ENCODE measurements around the gene EPB41L2.
A peak's percentile ranks its signal among the peaks of the same experiment; 100 is the strongest.

The EPB41L2 gene

GRCh38 chr6:130896249-130896648 is 166.8 kb downstream of the EPB41L2 start:
- no peak for DNase-seq

- DNase-seq: no peak
Measured at GRCh38 chr6:130895516-130895915, 167.5 kb downstream of the EPB41L2 start.

DNA sequence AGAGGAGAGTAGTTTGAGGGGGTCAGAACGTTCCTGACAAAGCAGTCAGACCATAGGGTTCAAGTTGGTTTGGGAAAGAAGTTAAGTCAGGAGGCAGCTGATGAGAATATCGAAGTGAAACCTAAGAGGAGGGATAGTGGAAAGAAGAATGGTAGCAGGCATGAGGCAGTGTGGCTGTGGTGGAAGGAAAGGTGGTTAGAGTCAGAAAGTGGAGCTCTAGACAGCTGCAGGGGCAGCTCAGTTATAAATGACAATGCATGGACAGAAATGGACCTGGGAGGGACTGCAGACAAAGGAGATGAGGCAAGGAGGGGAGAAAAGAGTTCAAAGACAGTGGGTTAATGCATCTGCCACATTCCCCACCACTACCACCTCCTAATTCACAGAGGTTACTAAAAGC is 169.3 kb downstream of the EPB41L2 start:
- no peak for DNase-seq

DNA sequence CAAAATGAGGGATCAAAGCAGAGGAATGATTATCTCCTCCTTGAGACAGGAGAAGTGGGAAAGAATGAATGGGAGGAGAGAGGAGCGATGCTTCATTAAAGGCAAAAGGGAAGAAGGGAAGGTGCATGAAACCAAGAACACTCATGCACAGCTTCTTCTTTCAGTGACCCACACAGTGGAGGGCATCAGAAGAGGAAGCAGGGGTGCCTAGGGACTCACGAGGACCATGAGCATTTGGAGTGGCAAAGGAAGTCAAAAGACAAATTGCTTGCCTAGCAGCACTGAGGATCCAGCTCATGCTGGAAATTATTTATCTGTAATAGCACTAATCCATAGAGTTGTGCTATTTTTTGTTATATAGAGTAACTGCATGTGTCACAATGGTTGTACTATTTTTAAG is 169.8 kb downstream of the EPB41L2 start:
- DNase-seq: no peak

DNA sequence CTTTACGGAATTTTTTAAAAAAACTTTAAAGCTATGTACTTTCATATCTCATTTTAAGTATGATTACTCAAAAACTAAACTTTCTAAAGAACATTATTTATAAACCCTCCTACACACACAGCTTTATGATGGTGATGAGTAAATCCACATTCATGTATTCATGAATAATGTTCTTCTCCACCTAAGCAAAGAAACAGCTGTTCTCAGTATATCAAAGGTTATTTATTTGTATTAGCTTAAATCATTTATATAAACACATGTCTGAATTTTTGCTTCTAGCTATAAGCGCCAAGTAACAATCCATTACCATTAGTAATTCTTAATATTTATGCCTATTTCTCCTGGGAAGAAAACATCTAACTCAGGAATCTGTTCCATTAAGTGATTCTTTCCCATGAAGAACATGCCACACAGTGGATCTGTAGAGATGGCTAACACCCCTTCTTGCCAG is 172.5 kb downstream of the EPB41L2 start:
- DNase-seq: no peak

- no peak for DNase-seq
Measured at GRCh38 chr6:130889423-130889822, 173.6 kb downstream of the EPB41L2 start.

DNA sequence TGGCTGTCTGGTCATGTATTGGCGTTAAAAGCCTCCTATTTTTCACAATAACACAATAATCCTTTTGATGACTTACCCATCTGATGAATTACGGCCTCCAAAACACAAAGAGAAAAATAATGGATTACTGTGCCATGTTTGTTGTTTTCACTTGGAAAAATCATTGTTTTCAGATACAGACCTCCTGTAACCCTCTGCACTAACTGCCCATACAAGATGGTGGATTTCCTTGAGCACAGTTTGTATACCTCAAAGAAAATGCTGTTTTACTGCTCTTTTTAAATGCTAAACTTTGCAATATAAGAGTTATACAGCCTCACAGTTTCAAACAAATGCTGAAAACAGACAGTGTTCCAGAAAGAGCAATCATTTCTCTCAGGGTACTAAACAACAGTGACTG is 174.8 kb downstream of the EPB41L2 start:
- DNase-seq: no peak

GRCh38 chr6:130886966-130887365 is 176.1 kb downstream of the EPB41L2 start:
- DNase-seq: no peak

- peak; percentile 92 for DNase-seq
Measured at GRCh38 chr6:130885392-130886192, 177.5 kb downstream of the EPB41L2 start.

DNA sequence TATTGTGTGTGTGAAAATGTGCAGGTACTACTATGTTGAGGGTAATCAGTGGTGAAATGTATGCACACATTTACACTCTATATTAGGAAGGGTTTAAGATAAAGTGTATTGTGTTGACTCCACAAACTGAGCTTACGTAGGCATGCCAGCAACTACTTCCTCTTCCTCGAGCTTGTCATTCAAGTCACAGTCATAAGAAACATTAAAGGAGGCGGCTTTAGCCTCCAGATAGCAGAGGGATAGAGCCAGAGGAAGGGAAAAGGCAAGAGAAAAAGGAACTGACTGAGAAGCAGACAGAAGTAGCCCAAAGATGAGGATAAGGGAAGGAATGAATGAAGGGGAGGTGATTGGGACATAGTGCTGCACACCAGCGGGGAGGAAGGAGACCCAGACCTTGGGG is 180.7 kb downstream of the EPB41L2 start:
- peak; percentile 92 for DNase-seq

DNA sequence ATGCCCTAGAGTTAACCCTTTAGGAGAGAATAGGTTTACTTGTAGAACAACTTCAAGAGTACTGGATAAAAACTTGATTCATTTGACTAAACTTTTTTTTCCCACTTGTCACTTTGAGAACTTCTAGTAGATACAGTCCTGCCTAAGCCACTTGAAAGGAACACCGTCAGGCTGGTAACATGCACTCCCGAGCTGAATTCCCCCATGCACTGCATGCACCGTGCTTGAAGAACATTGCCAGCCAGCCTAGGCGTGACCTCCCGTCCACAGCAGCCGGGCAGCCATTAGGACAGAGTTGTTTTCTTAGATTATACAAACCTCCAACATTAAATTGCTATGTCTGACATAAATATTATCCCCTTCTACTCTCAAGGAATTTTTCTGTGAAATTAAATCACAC is 183.2 kb downstream of the EPB41L2 start:
- no peak for DNase-seq

- DNase-seq: no peak
Measured at GRCh38 chr6:130873746-130874145, 189.3 kb downstream of the EPB41L2 start.

- DNase-seq: peak; percentile 82
Measured at GRCh38 chr6:130872250-130873095, 190.6 kb downstream of the EPB41L2 start.

DNA sequence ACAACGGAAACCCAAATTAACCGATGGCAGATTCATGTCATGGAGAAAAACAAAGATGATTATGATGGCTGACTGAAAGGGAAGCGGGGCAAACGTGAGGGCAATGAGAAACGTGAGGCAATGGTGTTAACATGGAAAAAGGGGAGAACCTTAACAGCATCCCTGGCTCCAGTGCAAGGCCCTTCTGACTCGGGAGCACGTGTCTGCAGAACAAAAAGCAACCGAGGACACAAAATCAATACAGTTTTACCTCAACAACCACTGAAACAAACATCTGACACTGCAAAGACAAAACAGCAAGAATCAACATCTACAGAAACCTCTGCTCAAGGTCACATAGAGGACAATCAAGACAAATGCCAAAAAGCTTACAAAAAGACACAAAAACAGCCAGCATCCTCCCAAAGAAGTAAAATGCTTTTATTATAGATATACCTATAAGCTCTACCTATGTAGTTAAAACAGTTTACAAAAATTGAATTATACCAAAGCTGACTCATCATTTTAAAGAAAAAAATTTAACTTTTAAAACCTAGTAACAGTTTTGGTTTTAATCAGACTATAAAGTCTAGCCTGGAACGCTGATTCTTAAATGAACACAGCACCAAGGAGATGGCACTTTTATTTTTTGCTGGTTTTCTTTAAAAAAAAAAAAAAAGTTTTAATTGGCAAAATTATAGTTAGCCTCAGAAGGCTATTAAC is 192.7 kb downstream of the EPB41L2 start:
- DNase-seq: no peak

DNA sequence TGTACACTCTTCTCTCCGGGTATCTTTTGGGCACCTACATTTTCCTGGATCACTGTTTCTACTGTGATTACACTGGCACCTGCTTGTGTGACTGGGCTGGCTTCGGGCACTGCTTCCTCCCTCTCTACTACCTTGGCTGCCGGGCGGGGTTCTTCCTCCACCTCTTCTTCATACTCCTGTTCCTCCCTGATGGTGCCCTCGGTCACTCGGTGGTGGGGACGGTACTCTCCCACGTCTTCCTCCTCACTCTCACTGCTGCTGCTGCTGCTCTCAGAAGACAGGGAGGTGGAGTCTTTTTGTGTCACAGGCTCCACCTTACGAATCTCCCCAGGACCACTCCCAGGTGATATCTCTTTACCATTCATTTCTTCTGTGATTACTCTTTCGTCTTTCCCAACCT is 193.4 kb downstream of the EPB41L2 start:
- no peak for DNase-seq

DNA sequence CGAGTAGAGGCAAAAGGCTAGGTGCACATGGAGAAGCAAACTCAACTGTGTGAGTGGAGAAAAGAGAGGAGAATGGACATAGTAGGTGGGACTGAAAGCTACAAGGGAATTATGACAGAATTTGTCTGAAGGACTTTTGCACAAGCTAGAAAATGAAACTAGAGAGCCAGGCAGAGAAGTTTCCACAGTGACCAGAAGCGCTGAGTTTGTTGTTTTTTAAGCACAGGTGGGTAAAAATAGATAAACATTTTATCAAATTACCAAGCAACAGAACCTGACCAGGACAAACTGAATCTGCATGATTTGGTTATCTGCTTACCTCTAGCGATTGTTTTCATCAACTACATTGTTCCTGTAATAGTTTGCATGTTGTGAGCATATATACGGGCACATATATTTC is 197.3 kb downstream of the EPB41L2 start:
- DNase-seq: no peak

- DNase-seq: no peak
Measured at GRCh38 chr6:130864344-130864743, 198.7 kb downstream of the EPB41L2 start.

GRCh38 chr6:130863415-130864230 is 199.4 kb downstream of the EPB41L2 start:
- no peak for DNase-seq

DNA sequence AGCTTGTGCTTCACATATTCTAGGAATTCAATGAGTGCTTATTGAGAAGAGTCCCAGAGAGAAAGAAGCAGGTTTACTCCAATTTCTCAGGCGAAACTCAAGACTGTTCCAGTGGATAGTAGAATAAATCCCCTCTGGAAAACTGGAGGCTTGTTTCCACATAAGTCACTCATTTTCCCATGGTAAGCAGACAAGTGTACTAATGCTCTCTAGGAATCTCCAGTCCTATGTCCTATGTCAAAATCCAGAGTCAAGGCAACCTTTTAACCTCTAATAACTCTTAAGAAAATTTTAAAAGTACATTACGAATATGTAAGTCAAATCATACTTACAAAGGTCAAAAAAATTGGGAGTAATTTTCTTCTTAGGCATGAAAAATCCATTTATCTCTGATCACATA is 200.7 kb downstream of the EPB41L2 start:
- DNase-seq: no peak

DNA sequence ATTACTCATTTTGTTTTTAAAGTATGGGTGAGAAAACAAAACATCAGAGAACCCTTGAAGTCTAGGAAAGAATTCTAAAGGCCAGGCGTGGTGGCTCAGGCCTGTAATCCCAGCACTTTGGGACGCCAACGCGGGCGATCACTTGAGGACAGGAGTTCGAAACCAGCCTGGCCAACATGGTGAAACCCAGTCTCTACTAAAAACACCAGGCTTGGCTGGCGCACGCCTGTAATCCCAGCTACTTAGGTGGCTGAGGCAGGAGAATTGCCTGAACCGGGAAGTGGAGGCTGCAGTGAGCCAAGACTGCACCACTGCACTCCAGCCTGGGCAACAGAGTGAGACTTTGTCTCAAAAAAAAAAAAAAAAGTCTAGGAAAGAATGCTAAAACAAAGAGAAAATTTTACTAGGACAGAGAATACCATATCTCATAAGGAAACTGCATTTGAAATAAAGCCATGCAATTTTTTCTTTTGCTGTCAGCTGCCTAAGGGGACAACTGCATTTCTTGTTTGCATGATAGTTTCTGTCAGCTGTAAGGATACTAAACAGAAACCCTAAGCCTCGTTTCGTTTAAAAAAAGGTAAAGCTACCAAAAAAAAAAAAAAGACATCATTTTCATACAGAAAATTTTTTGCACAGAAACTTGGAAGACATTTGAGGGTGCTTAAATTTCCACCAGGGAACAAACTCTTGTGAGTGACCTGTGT is 203.7 kb downstream of the EPB41L2 start:
- DNase-seq: no peak

- DNase-seq: no peak
Measured at GRCh38 chr6:130858498-130859160, 204.4 kb downstream of the EPB41L2 start.
